HG02588 (cell line): ENCODE results near the gene CNTNAP2.
"Not testable (repeated sequence)": the region's sequence is repeated elsewhere in the genome, so short reads cannot be mapped to it uniquely, and the experiment has no call there.

Source experiments
- ATAC-seq: cut with Tn5 transposase; IDR thresholded peaks from one replicate; pipeline ENCODE4 v1.9.1; 2021; ENCODE audit warnings: mild to moderate bottlenecking, moderate library complexity; ENCODE audit not compliant: unreplicated experiment

Gene CNTNAP2

DNA sequence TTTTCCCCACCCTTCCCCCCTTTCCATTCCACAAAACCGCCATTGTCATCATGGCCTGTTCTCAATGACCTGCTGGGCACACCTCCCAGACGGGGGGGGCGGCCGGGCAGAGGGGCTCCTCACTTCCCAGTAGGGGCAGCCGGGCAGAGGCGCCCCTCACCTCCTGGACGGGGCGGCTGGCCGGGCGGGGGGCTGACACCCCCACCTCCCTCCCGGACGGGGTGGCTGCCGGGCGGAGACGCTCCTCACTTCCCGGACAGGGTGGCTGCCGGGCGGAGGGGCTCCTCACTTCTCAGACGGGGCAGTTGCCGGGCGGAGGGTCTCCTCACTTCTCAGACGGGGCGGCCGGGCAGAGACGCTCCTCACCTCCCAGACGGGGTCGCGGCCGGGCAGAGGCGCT lies 1685.2 kb downstream of the CNTNAP2 start:
- ATAC-seq, result not testable (repeated sequence)

DNA sequence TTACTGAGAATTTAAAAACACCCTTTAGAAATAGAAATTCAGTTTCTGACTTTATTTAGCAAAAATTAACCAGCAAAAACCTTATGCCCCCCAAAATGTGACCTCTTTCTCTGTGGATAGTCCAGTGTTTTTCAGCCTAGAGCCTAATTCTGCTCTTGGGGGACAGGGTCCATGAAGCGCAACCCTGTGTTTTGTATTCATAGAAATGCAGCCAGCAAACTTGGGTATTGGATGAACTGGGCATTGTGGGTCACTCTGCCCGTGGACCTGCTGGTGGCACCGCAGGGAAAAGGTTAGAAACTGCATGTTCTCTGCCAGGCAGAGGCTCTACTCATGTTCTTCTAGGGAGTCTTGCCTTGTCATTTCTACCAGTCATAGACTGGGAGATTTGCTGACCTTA lies 1686.5 kb downstream of the CNTNAP2 start:
- no peak for ATAC-seq

- no peak for ATAC-seq
Observed at GRCh38 chr7:147803606-147804005, 1687.0 kb downstream of the CNTNAP2 start.

DNA sequence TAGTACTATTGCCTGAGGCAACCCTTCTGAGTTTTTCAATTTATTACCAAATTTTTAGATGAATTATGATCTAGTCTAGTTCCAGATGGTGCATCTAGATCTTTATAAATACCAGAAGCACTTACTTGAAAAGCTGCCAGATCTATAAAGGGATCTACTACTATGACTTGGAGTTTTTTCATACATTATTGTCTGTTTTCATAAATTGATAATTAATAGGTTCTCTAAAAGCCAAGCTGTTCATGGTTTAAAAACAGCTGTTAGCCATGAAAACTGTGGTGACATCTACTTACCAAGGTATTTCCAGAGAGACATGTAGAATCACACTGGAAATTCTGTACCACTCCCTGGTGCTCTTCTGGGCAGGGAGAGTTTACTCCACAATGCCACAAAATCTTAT lies 1687.4 kb downstream of the CNTNAP2 start:
- ATAC-seq, result no peak

DNA sequence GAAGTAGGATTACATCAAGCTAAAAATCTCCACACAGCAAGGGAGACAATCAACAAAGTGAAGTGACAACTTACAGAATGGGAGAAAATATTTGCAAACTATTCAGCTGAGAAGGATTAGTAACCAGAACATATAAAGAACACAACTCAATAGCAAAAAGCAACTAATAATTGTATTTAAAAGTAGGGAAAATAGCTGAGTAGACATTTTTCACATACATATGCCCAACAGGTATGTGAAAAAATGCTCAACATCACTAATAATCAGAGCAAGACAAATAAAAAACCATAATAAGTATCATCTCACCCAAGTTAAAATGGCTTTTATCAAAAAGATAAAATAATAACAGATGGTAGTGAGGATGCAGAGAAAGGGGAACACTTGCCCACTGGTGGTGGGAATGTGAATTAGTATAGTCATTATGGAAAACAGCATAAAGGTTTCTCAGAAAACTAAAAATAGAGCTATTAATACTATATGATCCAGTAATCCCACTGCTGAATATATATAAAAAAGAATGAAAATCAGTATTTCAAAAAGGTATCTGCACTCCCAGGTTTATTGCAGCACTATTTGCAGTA lies 1689.5 kb downstream of the CNTNAP2 start:
- no peak for ATAC-seq

DNA sequence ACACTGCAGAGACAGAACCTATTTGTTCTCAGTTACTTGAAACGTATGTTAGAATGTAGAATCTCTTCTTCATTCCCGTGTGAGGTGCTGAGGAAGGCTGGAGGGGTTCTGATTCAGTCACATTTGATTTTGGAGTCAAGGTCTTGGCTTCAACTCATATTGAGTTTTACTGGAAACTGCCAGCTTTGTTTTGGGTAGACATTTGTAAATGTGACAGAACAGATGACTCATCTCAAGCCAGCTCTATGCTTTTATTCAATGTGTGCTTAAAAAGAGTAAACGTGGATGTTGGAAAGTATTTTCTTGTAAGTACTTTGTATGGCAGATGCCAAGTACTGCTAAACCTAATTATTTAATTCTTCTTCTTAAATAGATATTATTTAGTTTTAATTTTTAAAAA lies 1693.2 kb downstream of the CNTNAP2 start:
- ATAC-seq, result no peak

GRCh38 chr7:147810269-147810668 lies 1693.7 kb downstream of the CNTNAP2 start:
- no peak for ATAC-seq

DNA sequence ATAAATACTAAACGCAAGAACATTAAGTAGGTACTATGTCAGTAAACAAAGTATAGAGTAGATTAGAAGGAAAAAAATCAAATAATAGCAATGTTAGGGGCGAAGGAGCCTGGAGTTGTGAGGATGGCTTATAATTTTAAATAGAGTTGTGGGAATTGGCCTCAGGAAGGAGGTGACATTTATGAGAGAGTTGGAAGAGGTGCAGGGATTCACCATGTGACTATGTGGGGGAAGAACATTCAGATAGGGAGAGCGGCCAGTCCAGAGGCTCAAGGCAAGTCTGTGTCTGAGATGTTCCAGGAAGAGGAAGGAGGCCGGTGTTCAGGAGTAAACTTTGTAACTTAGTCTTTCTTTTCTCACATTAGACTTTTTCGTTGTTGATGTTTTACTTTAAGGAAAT lies 1695.3 kb downstream of the CNTNAP2 start:
- ATAC-seq, result no peak

DNA sequence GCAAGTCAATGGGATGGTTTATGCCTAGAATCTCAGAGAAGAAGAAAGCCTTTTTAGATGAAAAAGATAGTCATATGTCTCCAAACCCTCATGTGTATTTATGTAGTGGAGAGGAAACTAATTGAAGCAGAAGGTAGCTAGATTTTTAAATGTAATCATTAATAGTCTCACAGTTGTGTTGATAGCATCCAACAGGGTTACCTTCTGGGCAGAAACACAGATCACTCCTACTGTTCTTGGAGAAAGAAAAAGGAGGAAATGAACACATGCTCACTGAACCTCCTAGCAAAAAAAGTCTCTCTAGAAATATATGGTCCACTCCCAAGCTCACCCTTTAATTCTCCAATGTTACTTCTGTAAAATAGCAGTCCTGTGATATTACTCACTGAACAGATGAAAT lies 1696.7 kb downstream of the CNTNAP2 start:
- ATAC-seq, result no peak

DNA sequence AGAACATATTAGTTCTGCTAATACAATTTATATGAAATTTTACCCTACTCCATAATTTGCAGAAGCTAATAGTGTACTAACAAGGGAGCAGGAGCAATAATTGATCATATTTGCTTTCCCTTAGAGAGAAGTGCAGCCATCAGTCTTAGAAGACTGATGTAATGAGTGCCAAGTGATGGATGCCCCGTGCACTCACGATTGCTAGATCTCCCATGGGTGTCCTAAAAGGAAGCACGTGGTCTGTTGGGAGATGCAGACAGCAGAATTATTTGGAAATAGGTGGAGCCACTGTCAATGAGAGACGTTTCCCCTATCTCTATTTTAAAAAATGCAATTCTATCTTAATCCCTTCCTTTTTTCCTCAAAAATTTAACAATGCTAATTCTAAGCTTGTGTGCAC lies 1701.7 kb downstream of the CNTNAP2 start:
- no peak for ATAC-seq

DNA sequence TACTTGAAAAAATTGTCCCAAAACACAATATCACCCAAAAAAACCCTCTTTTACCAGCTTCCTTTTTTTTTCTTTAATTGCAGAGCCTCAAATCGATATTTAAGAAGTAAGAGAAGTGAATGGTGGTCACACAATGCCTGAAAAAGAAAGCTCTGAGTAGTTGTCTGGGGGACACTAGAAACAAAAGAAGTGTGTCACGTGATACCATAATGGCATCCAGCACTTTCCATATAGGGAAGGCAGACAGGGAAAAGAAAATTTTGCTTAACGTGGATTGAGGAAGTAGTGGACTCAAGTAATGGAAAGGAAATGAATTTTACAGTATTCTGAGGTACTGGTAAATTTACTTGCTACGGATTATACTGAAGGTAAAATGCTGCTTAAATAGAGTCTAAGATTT lies 1708.1 kb downstream of the CNTNAP2 start:
- no peak for ATAC-seq

DNA sequence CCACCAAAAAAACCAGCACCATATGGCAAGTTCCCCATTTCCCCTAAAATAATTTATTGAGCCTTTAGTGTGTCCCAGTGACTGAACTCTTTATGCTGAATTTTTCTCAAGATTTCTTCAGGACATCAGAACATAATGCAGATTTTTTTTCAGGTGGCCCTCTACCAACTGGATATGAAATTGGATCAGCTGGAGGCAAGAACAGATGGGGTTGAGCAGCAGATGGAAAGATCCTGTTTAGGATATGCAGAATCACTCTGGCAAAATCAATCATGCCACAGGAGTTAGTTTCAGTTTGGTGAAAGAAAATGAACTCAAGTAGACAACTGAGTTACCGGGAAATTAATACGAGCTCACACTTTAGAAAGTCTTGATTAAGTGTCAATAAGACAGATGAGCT lies 1712.4 kb downstream of the CNTNAP2 start:
- no peak for ATAC-seq

DNA sequence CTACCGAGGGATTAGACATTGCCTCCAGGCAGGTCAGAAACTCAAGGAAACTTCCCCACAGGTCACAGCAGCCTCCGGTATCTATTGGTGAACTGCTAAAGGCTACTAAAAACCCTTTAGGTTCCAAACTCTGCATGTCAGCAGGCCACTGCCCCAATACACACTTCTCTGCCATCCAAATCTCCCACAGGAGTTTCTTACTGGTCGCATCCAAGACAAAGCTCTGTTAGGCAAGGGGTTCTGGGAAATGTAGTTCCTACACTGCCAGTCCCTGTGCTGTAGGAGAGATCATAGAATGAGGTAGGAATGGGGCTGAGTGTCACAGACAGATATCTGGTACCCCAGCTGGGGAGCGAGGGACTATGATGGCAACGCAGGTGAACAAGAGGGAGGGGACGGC lies 1717.0 kb downstream of the CNTNAP2 start:
- ATAC-seq, result no peak

- no peak for ATAC-seq
Observed at GRCh38 chr7:147833970-147834369, 1717.4 kb downstream of the CNTNAP2 start.

- no peak for ATAC-seq
Observed at GRCh38 chr7:147852833-147853232, 1736.2 kb downstream of the CNTNAP2 start.

GRCh38 chr7:147857152-147858140 lies 1740.8 kb downstream of the CNTNAP2 start:
- no peak for ATAC-seq

DNA sequence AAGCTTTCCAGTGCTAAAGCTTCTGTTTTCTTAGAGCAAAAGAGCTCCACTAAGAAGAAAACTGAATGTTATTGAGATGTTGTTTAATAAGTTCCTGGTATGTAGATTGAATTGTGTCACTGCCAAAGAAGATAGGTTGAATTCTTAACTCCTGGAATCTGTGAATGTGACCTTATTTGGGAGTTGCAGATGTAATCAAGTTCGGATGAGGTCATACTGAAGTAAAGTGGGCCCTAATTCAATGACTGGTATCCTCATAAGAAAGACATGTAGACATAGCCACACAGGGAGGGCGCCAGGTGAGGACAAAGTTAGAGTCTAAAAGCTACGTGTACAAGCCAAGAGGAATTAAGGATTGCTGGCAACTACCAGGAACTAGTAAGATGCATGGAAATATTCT lies 1741.8 kb downstream of the CNTNAP2 start:
- no peak for ATAC-seq

- no peak for ATAC-seq
Observed at GRCh38 chr7:147859033-147859432, 1742.4 kb downstream of the CNTNAP2 start.

- ATAC-seq, result no peak
Observed at GRCh38 chr7:147859486-147859885, 1742.9 kb downstream of the CNTNAP2 start.

- no peak for ATAC-seq
Observed at GRCh38 chr7:147861058-147861716, 1744.6 kb downstream of the CNTNAP2 start.

- no peak for ATAC-seq
Observed at GRCh38 chr7:147861945-147862344, 1745.3 kb downstream of the CNTNAP2 start.

- no peak for ATAC-seq
Observed at GRCh38 chr7:147869456-147869855, 1752.9 kb downstream of the CNTNAP2 start.
